H1 (cell line): ENCODE results near the gene ZNF223. TPM values are rescaled to one million over a fixed set of nuclear protein-coding genes. Genes with fewer than 3 reads are reported as not detected.

Source experiments
- CTCF ChIA-PET: fragments of 300-600 bp; sonication (Branson Sonifier 250); formaldehyde crosslinking; loops from one replicate; lab custom pipeline; 2021; ENCODE audit not compliant: partially characterized antibody; lab: Charles Lee
- POLR2A ChIA-PET: fragments of 300-600 bp; sonication (Branson Sonifier 250); formaldehyde crosslinking; loops from one replicate; lab custom pipeline; 2021; ENCODE audit warnings: inconsistent platforms; ENCODE audit not compliant: partially characterized antibody; lab: Charles Lee
- DNase-seq, 2 experiments: peaks; one replicate each; pipeline versions ENCODE4 v3.0.0 to v3.0.0-alpha.2; 2010 to 2022; ENCODE audit warnings: low spot score in 2 of 2, low read depth in 1 of 2, mixed read lengths in 1 of 2
- FAIRE-seq: peaks from 2 replicates; lab custom pipeline; 2011; peaks lifted over from hg19 to GRCh38; lab: Jason Lieb, UNC
- H2AFZ ChIP-seq: 2 replicates; pipeline ENCODE4 v1.8.1; 2012; ENCODE audit warnings: low read length, inconsistent platforms
- H2AK5ac ChIP-seq: 2 replicates; pipeline ENCODE4 v1.6.1; 2013; ENCODE audit warnings: low read depth, low read length
- H2BK120ac ChIP-seq: replicated peaks from 2 replicates; pipeline ENCODE3; 2013; ENCODE audit warnings: low read depth, low read length, inconsistent platforms
- H2BK12ac ChIP-seq: 2 replicates; pipeline ENCODE4 v1.6.1; 2013; ENCODE audit warnings: low read depth, low read length
- H2BK15ac ChIP-seq: 2 replicates; pipeline ENCODE4 v1.6.1; 2013; ENCODE audit warnings: low read length
- H2BK20ac ChIP-seq: 2 replicates; pipeline ENCODE4 v1.6.1; 2013; ENCODE audit warnings: low read length
- H2BK5ac ChIP-seq: 2 replicates; pipeline ENCODE4 v1.6.1; 2013; ENCODE audit warnings: low read depth, low read length
- H3K14ac ChIP-seq: 2 replicates; pipeline ENCODE4 v1.6.1; 2013; ENCODE audit warnings: inconsistent platforms; ENCODE audit not compliant: insufficient read length
- H3K18ac ChIP-seq: 2 replicates; pipeline ENCODE4 v1.6.1; 2013; ENCODE audit warnings: low read length; ENCODE audit errors: extremely low read depth
- H3K23ac ChIP-seq: 2 replicates; pipeline ENCODE4 v1.6.1; 2013; ENCODE audit warnings: inconsistent platforms; ENCODE audit not compliant: insufficient read length
- H3K23me2 ChIP-seq: 2 replicates; pipeline ENCODE4 v1.6.1; 2013; ENCODE audit warnings: low read depth, low read length
- H3K27ac ChIP-seq: 2 replicates; pipeline ENCODE4 v1.6.1; 2011; ENCODE audit warnings: low read depth, low read length, inconsistent platforms
- H3K27me3 ChIP-seq, 4 experiments: replicated peaks in 1 of 4; 1 replicate in 1 of 4; 2 replicates in 3 of 4; pipeline versions ENCODE4 v1.6.1 to v1.8.1; 2011 to 2013; ENCODE audit warnings: low read length in 3 of 4, mild to moderate bottlenecking in 3 of 4, inconsistent platforms in 2 of 4, mixed read lengths in 2 of 4, moderate library complexity in 1 of 4; ENCODE audit not compliant: control insufficient read depth in 3 of 4, insufficient read depth in 3 of 4; ENCODE audit errors: extremely low read depth in 1 of 4
- H3K36me3 ChIP-seq, 4 experiments: 2 replicates each; pipeline versions ENCODE4 v1.6.1 to v1.8.1; 2011 to 2013; ENCODE audit warnings: mild to moderate bottlenecking in 4 of 4, low read length in 3 of 4, moderate library complexity in 2 of 4, control low read depth in 1 of 4, inconsistent platforms in 1 of 4; ENCODE audit not compliant: insufficient read depth in 4 of 4, control insufficient read depth in 2 of 4
- H3K4ac ChIP-seq: replicated peaks from 2 replicates; pipeline ENCODE3; 2013; ENCODE audit warnings: low read length, low read depth, mixed read lengths, inconsistent platforms; ENCODE audit not compliant: insufficient read length
- H3K4me1 ChIP-seq, 4 experiments: replicated peaks in 1 of 4; 1 replicate in 1 of 4; 2 replicates in 3 of 4; pipeline versions ENCODE4 v1.6.1 to v1.8.1; 2011 to 2013; ENCODE audit warnings: low read length in 3 of 4, inconsistent platforms in 2 of 4, mixed read lengths in 1 of 4; ENCODE audit not compliant: insufficient read depth in 4 of 4, control insufficient read depth in 3 of 4
- H3K4me2 ChIP-seq, 2 experiments: 2 replicates each; pipeline versions ENCODE4 v1.6.1 to v1.8.1; 2011 to 2013; ENCODE audit warnings: low read depth in 2 of 2, low read length in 2 of 2, control low read depth in 1 of 2, inconsistent platforms in 1 of 2, mild to moderate bottlenecking in 1 of 2; ENCODE audit not compliant: insufficient read depth in 1 of 2
- H3K4me3 ChIP-seq, 4 experiments: fragments of 200-600, 300-600 bp in 1 of 4; sonication (generic), shearing (Covaris generic), sonication (Bioruptor Twin) in 1 of 4; 2 replicates each; pipeline versions ENCODE4 v1.5.1 to v1.8.1; 2011 to 2016; ENCODE audit warnings: low read length in 4 of 4, low read depth in 3 of 4, control low read depth in 2 of 4, inconsistent platforms in 2 of 4, mild to moderate bottlenecking in 2 of 4, mixed read lengths in 1 of 4, moderate library complexity in 1 of 4; ENCODE audit not compliant: insufficient read depth in 2 of 4; ENCODE audit errors: extremely low read depth in 1 of 4
- H3K56ac ChIP-seq: replicated peaks from 2 replicates; pipeline ENCODE3; 2013; ENCODE audit warnings: low read depth, mild to moderate bottlenecking, mixed read lengths, low read length, inconsistent platforms; ENCODE audit not compliant: insufficient read length
- H3K79me1 ChIP-seq: 2 replicates; pipeline ENCODE4 v1.6.1; 2013; ENCODE audit warnings: low read depth, low read length, control low read depth
- H3K79me2 ChIP-seq, 2 experiments: 2 replicates each; pipeline versions ENCODE4 v1.6.1 to v1.8.1; 2012 to 2013; ENCODE audit warnings: low read length in 2 of 2, mild to moderate bottlenecking in 2 of 2, inconsistent platforms in 1 of 2; ENCODE audit not compliant: insufficient read depth in 2 of 2, control insufficient read depth in 1 of 2
- H3K9ac ChIP-seq, 4 experiments: replicated peaks in 1 of 4; 1 replicate in 1 of 4; 2 replicates in 3 of 4; pipeline versions ENCODE4 v1.6.1 to v1.8.1; 2011 to 2013; ENCODE audit warnings: low read depth in 3 of 4, low read length in 3 of 4, control low read depth in 2 of 4, mild to moderate bottlenecking in 2 of 4, moderate library complexity in 2 of 4, inconsistent platforms in 1 of 4; ENCODE audit errors: extremely low read depth in 1 of 4
- H3K9me3 ChIP-seq, 2 experiments: 2 replicates each; pipeline versions ENCODE4 v1.6.1 to v1.8.1; 2012 to 2013; ENCODE audit warnings: mild to moderate bottlenecking in 2 of 2, moderate library complexity in 2 of 2, control low read depth in 1 of 2, inconsistent platforms in 1 of 2, low read depth in 1 of 2, low read length in 1 of 2, mixed read lengths in 1 of 2; ENCODE audit not compliant: insufficient read depth in 2 of 2
- H4K20me1 ChIP-seq, 2 experiments: replicated peaks in 1 of 2; 2 replicates each; pipeline versions ENCODE3 to v1.8.1; 2011 to 2013; ENCODE audit warnings: inconsistent platforms in 2 of 2, low read length in 2 of 2, mild to moderate bottlenecking in 1 of 2; ENCODE audit not compliant: insufficient read depth in 2 of 2, control insufficient read depth in 1 of 2
- H4K5ac ChIP-seq: 2 replicates; pipeline ENCODE4 v1.6.1; 2013; ENCODE audit warnings: low read length, low read depth, mixed read lengths, inconsistent platforms; ENCODE audit not compliant: insufficient read length
- H4K8ac ChIP-seq: 2 replicates; pipeline ENCODE4 v1.8.0; 2013; ENCODE audit warnings: mild to moderate bottlenecking, moderate library complexity, low read length, inconsistent platforms; ENCODE audit not compliant: insufficient read depth; ENCODE audit errors: extremely low read depth
- H4K91ac ChIP-seq: replicated peaks from 2 replicates; pipeline ENCODE3; 2013; ENCODE audit warnings: low read length, mixed read lengths, inconsistent platforms; ENCODE audit not compliant: insufficient read length
- WGBS, 2 experiments: shearing (Covaris generic) in 1 of 2; methylation state at CpG; one replicate each; pipeline versions ENCODE4 v1.1.6 to v1.1.7; 2013 to 2015; ENCODE audit warnings: low lambda C conversion rate in 2 of 2, mixed read lengths in 2 of 2, inconsistent platforms in 1 of 2, low coverage in 1 of 2, missing lambda C conversion rate in 1 of 2; ENCODE audit not compliant: insufficient replicate concordance in 2 of 2, insufficient coverage in 1 of 2, insufficient read length in 1 of 2; ENCODE audit errors: extremely low coverage in 1 of 2, missing lambda C conversion rate in 1 of 2; 5-methylcytosine and 5-hydroxymethylcytosine counted together
- polyA plus RNA-seq, 7 experiments: library from polyadenylated mRNA; depleted of rRNA in 3 of 7; stranded (reverse) in 5 of 7; unstranded in 2 of 7; fragments of >200 nt in 5 of 7; fragments of 200-250 nt in 2 of 7; gene quantifications; 1 replicate in 5 of 7; 2 replicates in 1 of 7; 4 replicates in 1 of 7; pipeline versions ENCODE4 v1.2.1 to v1.2.3, GENCODE V29; 2011 to 2013; ENCODE audit warnings: missing spikeins in 2 of 7, mixed read lengths in 2 of 7
- total RNA-seq: library from RNA; stranded (reverse); fragmentation: NEBNext Ultra II Directional; extraction: Animal tissue kit (Norgen Biotek cat#: 25700); gene quantifications from 2 replicates; pipeline ENCODE4 v1.2.1, GENCODE V29; 2021

The ZNF223 gene
- total and polyA plus RNA-seq, 2 of the 8 experiments (the other 6 are each of a cell fraction or from before 2014, with no cell fraction given) = 1.7 to 4.3 TPM

DNA sequence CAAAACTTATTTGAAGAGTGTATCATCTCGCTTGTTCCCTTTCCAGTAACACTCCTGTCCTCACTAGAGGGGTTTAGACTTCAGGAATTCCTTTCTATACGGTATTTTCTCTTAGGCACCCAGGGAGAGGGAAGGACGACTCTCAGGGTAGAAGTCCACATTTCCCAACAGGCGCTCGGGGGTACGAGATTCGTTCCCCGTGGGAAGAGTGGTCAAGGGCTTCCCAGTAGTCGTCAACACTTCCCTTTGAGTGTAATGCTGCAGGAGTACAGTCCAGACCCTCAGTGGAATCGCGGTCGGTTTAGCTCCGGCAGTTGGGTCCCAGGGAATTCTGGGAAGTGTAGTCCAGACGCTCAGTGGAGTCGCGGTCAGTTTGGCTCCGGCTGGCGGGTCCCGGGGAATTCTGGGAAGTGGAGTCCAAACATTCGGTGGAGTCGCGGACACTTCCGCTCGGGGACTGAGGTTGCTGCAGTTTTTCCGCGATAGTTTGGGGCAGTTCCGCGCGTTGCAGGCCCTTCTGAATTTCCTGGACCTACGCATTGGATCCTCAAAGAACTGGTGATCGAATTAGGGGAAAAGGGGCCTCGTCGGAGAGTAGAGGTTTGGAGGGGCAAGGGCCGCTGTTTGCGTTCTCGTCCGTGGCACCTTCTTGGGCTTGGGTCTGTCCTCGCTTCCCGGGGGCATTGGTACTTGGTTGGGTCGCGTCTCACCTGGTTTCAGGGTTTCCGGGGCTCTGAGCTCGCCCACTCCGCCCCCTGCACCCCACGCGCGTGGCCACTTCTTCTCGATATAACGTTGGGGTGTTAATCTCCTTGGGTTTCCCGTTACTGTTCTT lies 42.3 kb downstream of the ZNF223 start, which contains the start of gene ZNF224:
TSS of gene ZNF224 (plus strand) at position 431 of the 835 bp plus-strand sequence. CDS start 3,513 bp downstream, outside the sequence.
- Histone ChIP-seq H3K27ac (no peak within 1 kb of the TSS), H4K5ac (no peak within 1 kb of the TSS)

More for the DNA sequence above, 42.3 kb downstream of the ZNF223 start, which contains the start of gene ZNF224:
- H3K4me3 ChIP-seq = peak within 1 kb of the TSS; percentile 90 to 97 (median 94)
- H3K4me2 ChIP-seq = peak within 1 kb of the TSS; percentile 51 to 88
- no peak within 1 kb of the TSS for H2BK12ac ChIP-seq
- peaks cover 2% of the 10 kb centered on the region; the same call in 1 of the 2 replicates for H3K79me1 ChIP-seq
- no peak within 1 kb of the TSS for H3K23ac ChIP-seq
- no peak within 1 kb of the TSS for H2AK5ac ChIP-seq
- H4K91ac ChIP-seq = no peak within 1 kb of the TSS
- no peaks in the 10 kb centered on the region for H3K4me1 ChIP-seq
- H4K8ac ChIP-seq = peak within 1 kb of the TSS; percentile 79
- peaks cover 0 to 10% of the 10 kb centered on the region in 2 experiments; a peak in 2 of 4 replicates for H3K79me2 ChIP-seq
- H2BK15ac ChIP-seq = no peak within 1 kb of the TSS
- H2BK120ac ChIP-seq = no peak within 1 kb of the TSS
- H3K14ac ChIP-seq = no peak within 1 kb of the TSS
- peaks cover 0 to 5% (median 0%) of the 10 kb centered on the region in 4 experiments; a peak in 1 of 8 replicates for H3K36me3 ChIP-seq
- H2BK5ac ChIP-seq = peak within 1 kb of the TSS; percentile 45; the same call in 1 of the 2 replicates
- peak within 1 kb of the TSS in 3 of 4 experiments; percentile 65 to 80 (median 66); a peak in 6 of 7 replicates for H3K9ac ChIP-seq
- WGBS, 2 experiments = 1% methylated on average over 50 of the region's 50 CpGs; no CpG with 5 or more reads in 1 of the 2 experiments
- POLR2A ChIA-PET = interaction anchor here (0.7 to 3.1 kb wide), 4 partner anchors 11 to 71 kb away, joined by 3 to 21 read pairs (median 4); partner anchors contain the start of genes ZNF223, ZNF225 and ZNF226
- H2AFZ ChIP-seq = peak within 1 kb of the TSS; percentile 99
- no peak within 1 kb of the TSS for H3K56ac ChIP-seq
- no peaks in the 10 kb centered on the region for H4K20me1 ChIP-seq
- H3K23me2 ChIP-seq = peaks cover 5% of the 10 kb centered on the region
- DNase-seq (peak; percentile 51 to 81), FAIRE-seq (peak; percentile 77)
- CTCF ChIA-PET = interaction anchor here (0.9 kb wide), 1 partner anchor 44 kb away, joined by 3 read pairs; no protein-coding TSS in a partner anchor
- no peak within 1 kb of the TSS for H2BK20ac ChIP-seq
- no peak within 1 kb of the TSS for H3K4ac ChIP-seq
- no peaks in the 10 kb centered on the region for H3K9me3 ChIP-seq
- H3K27me3 ChIP-seq = no peaks in the 10 kb centered on the region
- H3K18ac ChIP-seq = peak within 1 kb of the TSS; percentile 49
